ENCODE results near the gene OR10H1.

DNA sequence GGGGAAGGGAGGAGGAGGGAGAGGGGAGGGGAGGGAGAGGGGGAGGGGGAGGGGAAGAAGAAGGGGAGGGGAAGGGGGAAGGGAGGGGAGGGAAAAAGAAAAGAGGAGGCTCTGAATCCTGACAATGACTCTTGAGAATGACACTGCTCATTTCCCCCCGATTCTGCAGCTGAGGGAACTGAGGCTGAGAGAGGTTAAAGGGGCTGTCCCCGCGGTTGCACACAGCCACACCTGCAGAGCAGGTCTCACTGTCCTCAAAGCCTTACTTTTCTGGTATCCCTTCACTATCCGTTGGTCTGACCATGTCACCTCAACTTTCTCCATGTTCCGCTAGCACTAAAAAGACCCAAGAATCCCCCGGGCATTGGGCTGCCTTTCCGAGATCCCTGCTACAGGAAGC is 47.0 kb upstream of the OR10H1 start:
- TF ChIP-seq, protein P1, sequence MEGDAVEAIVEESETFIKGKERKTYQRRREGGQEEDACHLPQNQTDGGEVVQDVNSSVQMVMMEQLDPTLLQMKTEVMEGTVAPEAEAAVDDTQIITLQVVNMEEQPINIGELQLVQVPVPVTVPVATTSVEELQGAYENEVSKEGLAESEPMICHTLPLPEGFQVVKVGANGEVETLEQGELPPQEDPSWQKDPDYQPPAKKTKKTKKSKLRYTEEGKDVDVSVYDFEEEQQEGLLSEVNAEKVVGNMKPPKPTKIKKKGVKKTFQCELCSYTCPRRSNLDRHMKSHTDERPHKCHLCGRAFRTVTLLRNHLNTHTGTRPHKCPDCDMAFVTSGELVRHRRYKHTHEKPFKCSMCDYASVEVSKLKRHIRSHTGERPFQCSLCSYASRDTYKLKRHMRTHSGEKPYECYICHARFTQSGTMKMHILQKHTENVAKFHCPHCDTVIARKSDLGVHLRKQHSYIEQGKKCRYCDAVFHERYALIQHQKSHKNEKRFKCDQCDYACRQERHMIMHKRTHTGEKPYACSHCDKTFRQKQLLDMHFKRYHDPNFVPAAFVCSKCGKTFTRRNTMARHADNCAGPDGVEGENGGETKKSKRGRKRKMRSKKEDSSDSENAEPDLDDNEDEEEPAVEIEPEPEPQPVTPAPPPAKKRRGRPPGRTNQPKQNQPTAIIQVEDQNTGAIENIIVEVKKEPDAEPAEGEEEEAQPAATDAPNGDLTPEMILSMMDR (IDR thresholded peaks at IDR 0.05 in 8 of 11, conservative IDR thresholded peaks at IDR 0.05 in 3 of 11): no peak
- TF ChIP-seq POLR2AphosphoS5 (IDR thresholded peaks at IDR 0.05): no peak
- TF ChIP-seq POLR2A (IDR thresholded peaks at IDR 0.05): no peak

Data from spleen (tissue), 7 donors.